ENCODE results near the gene ABLIM1.

GRCh38 chr10:114384181-114384580 is 273.9 kb downstream of the ABLIM1 start:
- TF ChIP-seq, protein P1, sequence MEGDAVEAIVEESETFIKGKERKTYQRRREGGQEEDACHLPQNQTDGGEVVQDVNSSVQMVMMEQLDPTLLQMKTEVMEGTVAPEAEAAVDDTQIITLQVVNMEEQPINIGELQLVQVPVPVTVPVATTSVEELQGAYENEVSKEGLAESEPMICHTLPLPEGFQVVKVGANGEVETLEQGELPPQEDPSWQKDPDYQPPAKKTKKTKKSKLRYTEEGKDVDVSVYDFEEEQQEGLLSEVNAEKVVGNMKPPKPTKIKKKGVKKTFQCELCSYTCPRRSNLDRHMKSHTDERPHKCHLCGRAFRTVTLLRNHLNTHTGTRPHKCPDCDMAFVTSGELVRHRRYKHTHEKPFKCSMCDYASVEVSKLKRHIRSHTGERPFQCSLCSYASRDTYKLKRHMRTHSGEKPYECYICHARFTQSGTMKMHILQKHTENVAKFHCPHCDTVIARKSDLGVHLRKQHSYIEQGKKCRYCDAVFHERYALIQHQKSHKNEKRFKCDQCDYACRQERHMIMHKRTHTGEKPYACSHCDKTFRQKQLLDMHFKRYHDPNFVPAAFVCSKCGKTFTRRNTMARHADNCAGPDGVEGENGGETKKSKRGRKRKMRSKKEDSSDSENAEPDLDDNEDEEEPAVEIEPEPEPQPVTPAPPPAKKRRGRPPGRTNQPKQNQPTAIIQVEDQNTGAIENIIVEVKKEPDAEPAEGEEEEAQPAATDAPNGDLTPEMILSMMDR (IDR thresholded peaks at IDR 0.05), result no peak
- no peak for TF ChIP-seq EZH2 (IDR thresholded peaks at IDR 0.05)
- TF ChIP-seq EZH2phosphoT487 (IDR thresholded peaks at IDR 0.05), result no peak

Data from neural progenitor cell (in vitro differentiated cells).